H1 (cell line): Measurements from ENCODE around the gene SLCO4A1. TPM values are rescaled to one million over a fixed set of nuclear protein-coding genes. Genes with fewer than 3 reads are reported as not detected.

Source experiments
- CTCF ChIA-PET: fragments of 300-600 bp; sonication (Branson Sonifier 250); formaldehyde crosslinking; loops from one replicate; lab custom pipeline; 2021; ENCODE audit not compliant: partially characterized antibody; lab: Charles Lee
- POLR2A ChIA-PET: fragments of 300-600 bp; sonication (Branson Sonifier 250); formaldehyde crosslinking; loops from one replicate; lab custom pipeline; 2021; ENCODE audit warnings: inconsistent platforms; ENCODE audit not compliant: partially characterized antibody; lab: Charles Lee
- DNase-seq, 2 experiments: peaks; one replicate each; pipeline versions ENCODE4 v3.0.0 to v3.0.0-alpha.2; 2010 to 2022; ENCODE audit warnings: low spot score in 2 of 2, low read depth in 1 of 2, mixed read lengths in 1 of 2
- FAIRE-seq: peaks from 2 replicates; lab custom pipeline; 2011; peaks lifted over from hg19 to GRCh38; lab: Jason Lieb, UNC
- H2AFZ ChIP-seq: 2 replicates; pipeline ENCODE4 v1.8.1; 2012; ENCODE audit warnings: low read length, inconsistent platforms
- H2AK5ac ChIP-seq: 2 replicates; pipeline ENCODE4 v1.6.1; 2013; ENCODE audit warnings: low read depth, low read length
- H2BK120ac ChIP-seq: replicated peaks from 2 replicates; pipeline ENCODE3; 2013; ENCODE audit warnings: low read depth, low read length, inconsistent platforms
- H2BK12ac ChIP-seq: 2 replicates; pipeline ENCODE4 v1.6.1; 2013; ENCODE audit warnings: low read depth, low read length
- H2BK15ac ChIP-seq: 2 replicates; pipeline ENCODE4 v1.6.1; 2013; ENCODE audit warnings: low read length
- H2BK20ac ChIP-seq: 2 replicates; pipeline ENCODE4 v1.6.1; 2013; ENCODE audit warnings: low read length
- H2BK5ac ChIP-seq: 2 replicates; pipeline ENCODE4 v1.6.1; 2013; ENCODE audit warnings: low read depth, low read length
- H3K14ac ChIP-seq: 2 replicates; pipeline ENCODE4 v1.6.1; 2013; ENCODE audit warnings: inconsistent platforms; ENCODE audit not compliant: insufficient read length
- H3K18ac ChIP-seq: 2 replicates; pipeline ENCODE4 v1.6.1; 2013; ENCODE audit warnings: low read length; ENCODE audit errors: extremely low read depth
- H3K23ac ChIP-seq: 2 replicates; pipeline ENCODE4 v1.6.1; 2013; ENCODE audit warnings: inconsistent platforms; ENCODE audit not compliant: insufficient read length
- H3K23me2 ChIP-seq: 2 replicates; pipeline ENCODE4 v1.6.1; 2013; ENCODE audit warnings: low read depth, low read length
- H3K27ac ChIP-seq: 2 replicates; pipeline ENCODE4 v1.6.1; 2011; ENCODE audit warnings: low read depth, low read length, inconsistent platforms
- H3K27me3 ChIP-seq, 4 experiments: replicated peaks in 1 of 4; 1 replicate in 1 of 4; 2 replicates in 3 of 4; pipeline versions ENCODE4 v1.6.1 to v1.8.1; 2011 to 2013; ENCODE audit warnings: low read length in 3 of 4, mild to moderate bottlenecking in 3 of 4, inconsistent platforms in 2 of 4, mixed read lengths in 2 of 4, moderate library complexity in 1 of 4; ENCODE audit not compliant: control insufficient read depth in 3 of 4, insufficient read depth in 3 of 4; ENCODE audit errors: extremely low read depth in 1 of 4
- H3K36me3 ChIP-seq, 4 experiments: 2 replicates each; pipeline versions ENCODE4 v1.6.1 to v1.8.1; 2011 to 2013; ENCODE audit warnings: mild to moderate bottlenecking in 4 of 4, low read length in 3 of 4, moderate library complexity in 2 of 4, control low read depth in 1 of 4, inconsistent platforms in 1 of 4; ENCODE audit not compliant: insufficient read depth in 4 of 4, control insufficient read depth in 2 of 4
- H3K4ac ChIP-seq: replicated peaks from 2 replicates; pipeline ENCODE3; 2013; ENCODE audit warnings: low read length, low read depth, mixed read lengths, inconsistent platforms; ENCODE audit not compliant: insufficient read length
- H3K4me1 ChIP-seq, 4 experiments: replicated peaks in 1 of 4; 1 replicate in 1 of 4; 2 replicates in 3 of 4; pipeline versions ENCODE4 v1.6.1 to v1.8.1; 2011 to 2013; ENCODE audit warnings: low read length in 3 of 4, inconsistent platforms in 2 of 4, mixed read lengths in 1 of 4; ENCODE audit not compliant: insufficient read depth in 4 of 4, control insufficient read depth in 3 of 4
- H3K4me2 ChIP-seq, 2 experiments: 2 replicates each; pipeline versions ENCODE4 v1.6.1 to v1.8.1; 2011 to 2013; ENCODE audit warnings: low read depth in 2 of 2, low read length in 2 of 2, control low read depth in 1 of 2, inconsistent platforms in 1 of 2, mild to moderate bottlenecking in 1 of 2; ENCODE audit not compliant: insufficient read depth in 1 of 2
- H3K4me3 ChIP-seq, 4 experiments: fragments of 200-600, 300-600 bp in 1 of 4; sonication (generic), shearing (Covaris generic), sonication (Bioruptor Twin) in 1 of 4; 2 replicates each; pipeline versions ENCODE4 v1.5.1 to v1.8.1; 2011 to 2016; ENCODE audit warnings: low read length in 4 of 4, low read depth in 3 of 4, control low read depth in 2 of 4, inconsistent platforms in 2 of 4, mild to moderate bottlenecking in 2 of 4, mixed read lengths in 1 of 4, moderate library complexity in 1 of 4; ENCODE audit not compliant: insufficient read depth in 2 of 4; ENCODE audit errors: extremely low read depth in 1 of 4
- H3K56ac ChIP-seq: replicated peaks from 2 replicates; pipeline ENCODE3; 2013; ENCODE audit warnings: low read depth, mild to moderate bottlenecking, mixed read lengths, low read length, inconsistent platforms; ENCODE audit not compliant: insufficient read length
- H3K79me1 ChIP-seq: 2 replicates; pipeline ENCODE4 v1.6.1; 2013; ENCODE audit warnings: low read depth, low read length, control low read depth
- H3K79me2 ChIP-seq, 2 experiments: 2 replicates each; pipeline versions ENCODE4 v1.6.1 to v1.8.1; 2012 to 2013; ENCODE audit warnings: low read length in 2 of 2, mild to moderate bottlenecking in 2 of 2, inconsistent platforms in 1 of 2; ENCODE audit not compliant: insufficient read depth in 2 of 2, control insufficient read depth in 1 of 2
- H3K9ac ChIP-seq, 4 experiments: replicated peaks in 1 of 4; 1 replicate in 1 of 4; 2 replicates in 3 of 4; pipeline versions ENCODE4 v1.6.1 to v1.8.1; 2011 to 2013; ENCODE audit warnings: low read depth in 3 of 4, low read length in 3 of 4, control low read depth in 2 of 4, mild to moderate bottlenecking in 2 of 4, moderate library complexity in 2 of 4, inconsistent platforms in 1 of 4; ENCODE audit errors: extremely low read depth in 1 of 4
- H3K9me3 ChIP-seq, 2 experiments: 2 replicates each; pipeline versions ENCODE4 v1.6.1 to v1.8.1; 2012 to 2013; ENCODE audit warnings: mild to moderate bottlenecking in 2 of 2, moderate library complexity in 2 of 2, control low read depth in 1 of 2, inconsistent platforms in 1 of 2, low read depth in 1 of 2, low read length in 1 of 2, mixed read lengths in 1 of 2; ENCODE audit not compliant: insufficient read depth in 2 of 2
- H4K20me1 ChIP-seq, 2 experiments: replicated peaks in 1 of 2; 2 replicates each; pipeline versions ENCODE3 to v1.8.1; 2011 to 2013; ENCODE audit warnings: inconsistent platforms in 2 of 2, low read length in 2 of 2, mild to moderate bottlenecking in 1 of 2; ENCODE audit not compliant: insufficient read depth in 2 of 2, control insufficient read depth in 1 of 2
- H4K5ac ChIP-seq: 2 replicates; pipeline ENCODE4 v1.6.1; 2013; ENCODE audit warnings: low read length, low read depth, mixed read lengths, inconsistent platforms; ENCODE audit not compliant: insufficient read length
- H4K8ac ChIP-seq: 2 replicates; pipeline ENCODE4 v1.8.0; 2013; ENCODE audit warnings: mild to moderate bottlenecking, moderate library complexity, low read length, inconsistent platforms; ENCODE audit not compliant: insufficient read depth; ENCODE audit errors: extremely low read depth
- H4K91ac ChIP-seq: replicated peaks from 2 replicates; pipeline ENCODE3; 2013; ENCODE audit warnings: low read length, mixed read lengths, inconsistent platforms; ENCODE audit not compliant: insufficient read length
- ASH2L ChIP-seq: fragments of 200-600, 300-600 bp; sonication (generic); IDR thresholded peaks from one replicate; pipeline ENCODE4 v1.7.1; 2017; ENCODE audit warnings: low read length
- CEBPB ChIP-seq: IDR thresholded peaks from 2 replicates; pipeline ENCODE4 v1.6.1; 2012; ENCODE audit warnings: low read depth, low read length
- CHD1 ChIP-seq: IDR thresholded peaks from 2 replicates; pipeline ENCODE4 v1.6.1; 2012; ENCODE audit warnings: low read depth, low read length, improper control_type of control experiment
- CTBP2 ChIP-seq: IDR thresholded peaks from 2 replicates; pipeline ENCODE4 v1.7.0; 2011; ENCODE audit warnings: borderline replicate concordance, mild to moderate bottlenecking, moderate library complexity, mixed read lengths, low read length; ENCODE audit not compliant: insufficient read depth, insufficient read length
- GABPA ChIP-seq: IDR thresholded peaks from 2 replicates; pipeline ENCODE4 v1.6.1; 2011; ENCODE audit warnings: mild to moderate bottlenecking, low read length, moderate library complexity, borderline replicate concordance; ENCODE audit not compliant: insufficient read depth
- RXRA ChIP-seq: IDR thresholded peaks from 2 replicates; pipeline ENCODE4 v1.6.1; 2011; ENCODE audit warnings: low read depth, mild to moderate bottlenecking, low read length, moderate library complexity; ENCODE audit not compliant: insufficient read depth
- SIRT6 ChIP-seq: IDR thresholded peaks from one replicate; pipeline ENCODE4 v1.7.1; 2012; ENCODE audit warnings: low read length, inconsistent platforms
- SP2 ChIP-seq: IDR thresholded peaks from 2 replicates; pipeline ENCODE4 v1.6.1; 2012; ENCODE audit warnings: mild to moderate bottlenecking, low read length, inconsistent platforms
- TCF12 ChIP-seq: IDR thresholded peaks from 2 replicates; pipeline ENCODE4 v1.6.1; 2011; ENCODE audit warnings: low read depth, mild to moderate bottlenecking, low read length
- WGBS, 2 experiments: shearing (Covaris generic) in 1 of 2; methylation state at CpG; one replicate each; pipeline versions ENCODE4 v1.1.6 to v1.1.7; 2013 to 2015; ENCODE audit warnings: low lambda C conversion rate in 2 of 2, mixed read lengths in 2 of 2, inconsistent platforms in 1 of 2, low coverage in 1 of 2, missing lambda C conversion rate in 1 of 2; ENCODE audit not compliant: insufficient replicate concordance in 2 of 2, insufficient coverage in 1 of 2, insufficient read length in 1 of 2; ENCODE audit errors: extremely low coverage in 1 of 2, missing lambda C conversion rate in 1 of 2; 5-methylcytosine and 5-hydroxymethylcytosine counted together
- polyA plus RNA-seq, 7 experiments: library from polyadenylated mRNA; depleted of rRNA in 3 of 7; stranded (reverse) in 5 of 7; unstranded in 2 of 7; fragments of >200 nt in 5 of 7; fragments of 200-250 nt in 2 of 7; gene quantifications; 1 replicate in 5 of 7; 2 replicates in 1 of 7; 4 replicates in 1 of 7; pipeline versions ENCODE4 v1.2.1 to v1.2.3, GENCODE V29; 2011 to 2013; ENCODE audit warnings: missing spikeins in 2 of 7, mixed read lengths in 2 of 7
- total RNA-seq: library from RNA; stranded (reverse); fragmentation: NEBNext Ultra II Directional; extraction: Animal tissue kit (Norgen Biotek cat#: 25700); gene quantifications from 2 replicates; pipeline ENCODE4 v1.2.1, GENCODE V29; 2021
- TF ChIP-seq, protein P1 (sequence below): IDR thresholded peaks from 2 replicates; pipeline ENCODE4 v1.6.1; 2011; ENCODE audit warnings: low read length, improper control_type of control experiment
- TF ChIP-seq, protein P2 (sequence below): IDR thresholded peaks from 2 replicates; pipeline ENCODE4 v1.6.1; 2012; ENCODE audit warnings: inconsistent platforms
- TF ChIP-seq, protein P3 (sequence below): IDR thresholded peaks from 2 replicates; pipeline ENCODE4 v1.6.1; 2012; ENCODE audit warnings: inconsistent platforms

Gene SLCO4A1
- total and polyA plus RNA-seq, 2 of the 8 experiments (the other 6 are each of a cell fraction or from before 2014, with no cell fraction given) = 10.5 to 18.5 TPM

DNA sequence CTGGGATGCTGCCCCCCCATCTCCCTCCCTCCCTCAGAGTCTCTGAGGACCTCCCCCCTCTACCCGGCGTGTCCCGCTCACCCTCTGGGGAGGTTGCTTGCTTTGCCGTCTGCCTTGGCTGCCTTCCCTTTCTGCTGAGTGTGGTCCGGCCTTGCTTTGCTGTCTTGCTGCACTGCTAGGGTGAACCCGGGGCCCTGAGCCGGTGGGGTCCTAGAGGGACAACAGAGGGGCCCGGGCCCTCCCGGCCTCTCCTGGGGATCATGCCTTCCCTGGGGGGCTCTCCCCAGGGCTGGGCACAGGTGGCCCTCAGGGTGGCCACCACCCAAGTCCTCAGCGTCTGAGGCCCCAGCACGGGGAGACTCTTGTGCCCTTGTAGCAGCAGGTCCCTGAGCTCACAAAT lies 19.3 kb downstream of the SLCO4A1 start:
- Histone ChIP-seq H2BK5ac (no peak overlapping the region), H3K27me3 (no peaks in the 10 kb centered on the region; a peak in 1 of 7 replicates), H3K79me1 (no peaks in the 10 kb centered on the region; the same call in 1 of the 2 replicates), H3K4ac (no peak overlapping the region), H2BK120ac (no peak overlapping the region), H2AFZ (no peak overlapping the region), H4K5ac (no peak overlapping the region), H3K4me2 (no peak overlapping the region), H4K20me1 (peaks cover 7 to 17% of the 10 kb centered on the region in 2 experiments), H3K27ac (no peak overlapping the region), H3K79me2 (no peaks in the 10 kb centered on the region), H3K56ac (no peak overlapping the region), H4K8ac (peak overlapping the region; percentile 46; the same call in 1 of the 2 replicates), H3K18ac (no peak overlapping the region), H3K4me3 (no peak overlapping the region), H3K36me3 (no peaks in the 10 kb centered on the region), H3K23ac (no peak overlapping the region), H2BK20ac (no peak overlapping the region), H3K9me3 (no peaks in the 10 kb centered on the region), H4K91ac (no peak overlapping the region), H2BK12ac (no peak overlapping the region), H2BK15ac (no peak overlapping the region), H3K14ac (no peak overlapping the region), H3K9ac (no peak overlapping the region; a peak in 1 of 7 replicates), H3K23me2 (no peaks in the 10 kb centered on the region), H2AK5ac (no peak overlapping the region), H3K4me1 (no peaks in the 10 kb centered on the region)
- no peak for FAIRE-seq
- WGBS, 2 experiments = 87% methylated on average over 11 of the region's 11 CpGs; no CpG with 5 or more reads in 1 of the 2 experiments
- POLR2A ChIA-PET = no interaction called here
- CTCF ChIA-PET = interaction anchor here (0.7 to 7.0 kb wide), 4 partner anchors 20 to 146 kb away, joined by 3 to 65 read pairs (median 8); partner anchors contain the start of genes NTSR1 and SLCO4A1
- no peak for DNase-seq
- no peak for TF ChIP-seq RXRA
- TF ChIP-seq SP2 = no peak
- no peak for TF ChIP-seq SIRT6
- no peak for TF ChIP-seq CTBP2
- no peak for TF ChIP-seq TCF12
- TF ChIP-seq, protein P1, sequence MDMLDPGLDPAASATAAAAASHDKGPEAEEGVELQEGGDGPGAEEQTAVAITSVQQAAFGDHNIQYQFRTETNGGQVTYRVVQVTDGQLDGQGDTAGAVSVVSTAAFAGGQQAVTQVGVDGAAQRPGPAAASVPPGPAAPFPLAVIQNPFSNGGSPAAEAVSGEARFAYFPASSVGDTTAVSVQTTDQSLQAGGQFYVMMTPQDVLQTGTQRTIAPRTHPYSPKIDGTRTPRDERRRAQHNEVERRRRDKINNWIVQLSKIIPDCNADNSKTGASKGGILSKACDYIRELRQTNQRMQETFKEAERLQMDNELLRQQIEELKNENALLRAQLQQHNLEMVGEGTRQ = no peak
- TF ChIP-seq, protein P2, sequence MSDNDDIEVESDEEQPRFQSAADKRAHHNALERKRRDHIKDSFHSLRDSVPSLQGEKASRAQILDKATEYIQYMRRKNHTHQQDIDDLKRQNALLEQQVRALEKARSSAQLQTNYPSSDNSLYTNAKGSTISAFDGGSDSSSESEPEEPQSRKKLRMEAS = no peak
- no peak for TF ChIP-seq ASH2L
- TF ChIP-seq CEBPB = no peak
- no peak for TF ChIP-seq CHD1
- no peak for TF ChIP-seq GABPA
- TF ChIP-seq, protein P3, sequence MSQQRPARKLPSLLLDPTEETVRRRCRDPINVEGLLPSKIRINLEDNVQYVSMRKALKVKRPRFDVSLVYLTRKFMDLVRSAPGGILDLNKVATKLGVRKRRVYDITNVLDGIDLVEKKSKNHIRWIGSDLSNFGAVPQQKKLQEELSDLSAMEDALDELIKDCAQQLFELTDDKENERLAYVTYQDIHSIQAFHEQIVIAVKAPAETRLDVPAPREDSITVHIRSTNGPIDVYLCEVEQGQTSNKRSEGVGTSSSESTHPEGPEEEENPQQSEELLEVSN = no peak
